Parathyroid adenoma (tissue), 2 donors: ENCODE data around the gene NR2C1.
"Not testable (repeated sequence)": the region's sequence is repeated elsewhere in the genome, so short reads cannot be mapped to it uniquely, and the experiment has no call there.

Experiments used
- H2AFZ ChIP-seq: fragments of 300-600 bp; sonication (generic); one replicate; pipeline ENCODE4 v1.7.0; 2017; ENCODE audit warnings: antibody characterized with exemption, mild to moderate bottlenecking
- H3K27ac ChIP-seq: fragments of 300-600 bp; sonication (generic); one replicate; pipeline ENCODE4 v1.7.0; 2017
- H3K27me3 ChIP-seq: fragments of 300-600 bp; sonication (generic); one replicate; pipeline ENCODE4 v1.7.0; 2017; ENCODE audit warnings: low read length; ENCODE audit not compliant: control insufficient read depth, insufficient read depth
- H3K36me3 ChIP-seq: fragments of 300-600 bp; sonication (generic); one replicate; pipeline ENCODE4 v1.7.0; 2017; ENCODE audit warnings: low read length; ENCODE audit not compliant: control insufficient read depth, insufficient read depth
- H3K4me1 ChIP-seq: fragments of 300-600 bp; sonication (generic); one replicate; pipeline ENCODE4 v1.7.0; 2017; ENCODE audit warnings: control low read depth
- H3K4me2 ChIP-seq: fragments of 300-600 bp; sonication (generic); one replicate; pipeline ENCODE4 v1.7.0; 2017; ENCODE audit warnings: low read length
- H3K4me3 ChIP-seq: fragments of 300-600 bp; sonication (generic); one replicate; pipeline ENCODE4 v1.7.0; 2017; ENCODE audit warnings: low read depth, low read length
- H3K79me2 ChIP-seq: fragments of 300-600 bp; sonication (generic); one replicate; pipeline ENCODE4 v1.7.0; 2017; ENCODE audit warnings: control low read depth
- H3K9ac ChIP-seq: fragments of 300-600 bp; sonication (generic); one replicate; pipeline ENCODE4 v1.7.0; 2017; ENCODE audit warnings: mild to moderate bottlenecking
- H3K9me3 ChIP-seq: fragments of 300-600 bp; sonication (generic); one replicate; pipeline ENCODE4 v1.7.0; 2017; ENCODE audit warnings: low read length; ENCODE audit not compliant: control insufficient read depth
- TF ChIP-seq, protein P1 (sequence below): fragments of 300-600 bp; sonication (generic); IDR thresholded peaks from one replicate; pipeline ENCODE4 v1.7.0; 2017; ENCODE audit warnings: antibody characterized with exemption, mild to moderate bottlenecking
- donor health status: primary hyperparathyroidism.

The NR2C1 gene

DNA sequence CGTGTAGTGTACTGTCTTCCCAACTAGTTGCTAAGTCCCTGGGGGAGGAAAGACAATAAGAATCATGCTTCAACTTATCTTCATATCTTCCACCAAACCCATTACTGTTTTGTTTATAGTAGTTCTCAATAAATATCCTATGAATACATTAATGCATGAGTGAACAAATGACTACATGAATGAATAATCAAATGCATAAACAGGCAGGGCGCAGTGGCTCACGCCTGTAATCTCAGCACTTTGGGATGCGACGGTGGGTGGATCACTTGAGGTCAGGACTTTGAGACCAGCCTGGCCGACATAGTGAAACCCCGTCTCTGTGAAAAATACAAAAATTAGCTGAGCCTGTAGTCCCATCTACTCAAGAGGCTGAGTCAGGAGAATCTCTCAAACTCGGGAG, 32.1 kb upstream of the NR2C1 start:
- H3K27ac ChIP-seq = no peak overlapping the region
- H3K79me2 ChIP-seq = no peaks in the 10 kb centered on the region
- no peaks in the 10 kb centered on the region for H3K4me1 ChIP-seq
- TF ChIP-seq, protein P1, sequence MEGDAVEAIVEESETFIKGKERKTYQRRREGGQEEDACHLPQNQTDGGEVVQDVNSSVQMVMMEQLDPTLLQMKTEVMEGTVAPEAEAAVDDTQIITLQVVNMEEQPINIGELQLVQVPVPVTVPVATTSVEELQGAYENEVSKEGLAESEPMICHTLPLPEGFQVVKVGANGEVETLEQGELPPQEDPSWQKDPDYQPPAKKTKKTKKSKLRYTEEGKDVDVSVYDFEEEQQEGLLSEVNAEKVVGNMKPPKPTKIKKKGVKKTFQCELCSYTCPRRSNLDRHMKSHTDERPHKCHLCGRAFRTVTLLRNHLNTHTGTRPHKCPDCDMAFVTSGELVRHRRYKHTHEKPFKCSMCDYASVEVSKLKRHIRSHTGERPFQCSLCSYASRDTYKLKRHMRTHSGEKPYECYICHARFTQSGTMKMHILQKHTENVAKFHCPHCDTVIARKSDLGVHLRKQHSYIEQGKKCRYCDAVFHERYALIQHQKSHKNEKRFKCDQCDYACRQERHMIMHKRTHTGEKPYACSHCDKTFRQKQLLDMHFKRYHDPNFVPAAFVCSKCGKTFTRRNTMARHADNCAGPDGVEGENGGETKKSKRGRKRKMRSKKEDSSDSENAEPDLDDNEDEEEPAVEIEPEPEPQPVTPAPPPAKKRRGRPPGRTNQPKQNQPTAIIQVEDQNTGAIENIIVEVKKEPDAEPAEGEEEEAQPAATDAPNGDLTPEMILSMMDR = no peak
- H3K36me3 ChIP-seq = no peaks in the 10 kb centered on the region
- H3K4me2 ChIP-seq = no peak overlapping the region
- no peaks in the 10 kb centered on the region for H3K9me3 ChIP-seq
- H3K4me3 ChIP-seq = no peak overlapping the region
- no peak overlapping the region for H2AFZ ChIP-seq
- H3K27me3 ChIP-seq = no peaks in the 10 kb centered on the region
- no peak overlapping the region for H3K9ac ChIP-seq

DNA sequence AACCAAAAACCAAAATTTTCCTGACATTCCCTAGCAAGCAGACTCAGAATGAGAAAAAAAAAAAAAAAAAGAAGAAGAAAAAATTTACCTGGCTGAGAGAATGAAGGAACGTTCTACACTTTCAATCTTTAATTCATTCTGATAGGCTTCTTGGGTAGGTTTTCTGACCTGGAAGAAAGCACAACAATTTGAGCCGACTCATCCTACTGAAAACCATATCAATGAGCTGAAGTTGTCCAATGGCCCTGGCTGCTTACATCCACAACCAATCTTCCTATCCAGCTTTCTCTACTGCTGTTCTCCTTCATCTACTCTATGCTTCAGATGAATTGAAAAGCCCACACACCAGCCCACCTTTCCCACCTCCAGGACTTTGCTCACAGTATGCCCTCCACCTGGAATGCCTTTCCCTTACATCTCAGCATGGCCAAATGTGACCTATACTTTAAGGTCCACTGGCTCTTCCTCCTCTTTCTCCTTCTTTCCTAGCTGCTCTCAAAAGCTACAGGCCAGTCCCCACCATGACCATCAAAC, 31.6 kb upstream of the NR2C1 start:
- no peak overlapping the region for H2AFZ ChIP-seq
- TF ChIP-seq, protein P1 = no peak
- H3K79me2 ChIP-seq = no peaks in the 10 kb centered on the region
- H3K27ac ChIP-seq = no peak overlapping the region
- no peak overlapping the region for H3K4me2 ChIP-seq
- no peaks in the 10 kb centered on the region for H3K36me3 ChIP-seq
- no peaks in the 10 kb centered on the region for H3K27me3 ChIP-seq
- no peaks in the 10 kb centered on the region for H3K4me1 ChIP-seq
- H3K4me3 ChIP-seq = no peak overlapping the region
- H3K9ac ChIP-seq = no peak overlapping the region
- no peaks in the 10 kb centered on the region for H3K9me3 ChIP-seq

DNA sequence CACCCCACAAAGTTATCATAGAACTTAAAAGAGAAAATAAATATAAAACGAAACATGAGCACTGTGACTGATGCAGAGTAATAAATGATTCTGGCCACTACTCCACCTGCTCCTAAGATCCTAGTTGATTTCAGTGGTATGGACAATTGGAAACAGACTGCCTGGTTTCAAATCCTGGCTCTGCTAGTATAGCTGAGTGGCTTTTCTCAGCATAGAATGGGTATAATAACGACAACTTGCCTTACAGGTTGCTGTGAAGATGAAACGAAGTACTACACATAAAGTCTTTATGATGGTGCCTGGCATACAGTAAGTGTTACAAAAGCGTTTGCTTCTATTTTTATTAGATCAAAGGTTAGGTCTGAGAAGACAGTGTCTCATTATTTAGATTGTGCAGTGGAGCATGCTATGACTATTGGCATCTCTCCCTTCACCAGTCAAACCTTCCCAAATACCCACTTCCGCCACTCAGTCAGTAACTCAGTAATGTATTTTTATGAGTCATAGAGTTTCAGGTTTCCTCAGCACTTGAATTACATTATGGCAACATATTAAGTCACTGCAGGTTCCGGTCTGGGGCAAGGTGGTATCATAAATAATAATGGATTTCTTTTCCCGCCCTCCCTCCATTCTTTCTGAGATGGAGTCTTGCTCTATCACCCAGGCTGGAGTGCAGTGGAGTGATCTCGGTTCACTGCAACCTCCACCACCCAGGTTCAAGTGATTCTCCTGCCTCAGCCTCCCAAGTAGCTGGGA, 29.7 kb upstream of the NR2C1 start:
- Histone ChIP-seq H3K9ac (no peak overlapping the region), H3K27ac (no peak overlapping the region), H3K27me3 (no peaks in the 10 kb centered on the region), H3K4me1 (no peaks in the 10 kb centered on the region), H3K9me3 (no peaks in the 10 kb centered on the region), H3K36me3 (no peaks in the 10 kb centered on the region), H2AFZ (no peak overlapping the region), H3K79me2 (no peaks in the 10 kb centered on the region), H3K4me2 (no peak overlapping the region), H3K4me3 (no peak overlapping the region)
- TF ChIP-seq, protein P1 = no peak

DNA sequence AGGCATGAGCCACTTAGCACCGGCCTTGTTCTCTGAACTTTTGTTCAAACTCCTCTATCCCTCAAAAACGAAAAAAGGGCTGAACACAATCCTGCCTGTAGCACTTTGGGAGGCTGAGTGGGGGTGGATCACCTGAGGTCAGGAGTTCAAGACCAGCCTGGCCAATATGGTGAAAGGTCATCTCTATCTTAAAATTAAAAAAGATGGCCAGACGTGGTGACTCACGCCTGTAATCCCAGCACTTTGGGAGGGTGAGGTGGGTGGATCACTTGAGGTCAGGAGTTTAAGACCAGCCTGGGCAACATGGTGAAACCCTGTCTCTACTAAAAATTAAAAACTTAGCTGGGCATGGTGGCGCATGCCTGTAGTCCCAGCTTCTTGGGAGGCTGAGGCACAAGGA, 28.5 kb upstream of the NR2C1 start:
- not testable (repeated sequence) for H3K27ac ChIP-seq, H3K36me3 ChIP-seq, H3K4me3 ChIP-seq, H3K9me3 ChIP-seq, H2AFZ ChIP-seq, H3K79me2 ChIP-seq, H3K9ac ChIP-seq, H3K27me3 ChIP-seq, H3K4me2 ChIP-seq, H3K4me1 ChIP-seq

DNA sequence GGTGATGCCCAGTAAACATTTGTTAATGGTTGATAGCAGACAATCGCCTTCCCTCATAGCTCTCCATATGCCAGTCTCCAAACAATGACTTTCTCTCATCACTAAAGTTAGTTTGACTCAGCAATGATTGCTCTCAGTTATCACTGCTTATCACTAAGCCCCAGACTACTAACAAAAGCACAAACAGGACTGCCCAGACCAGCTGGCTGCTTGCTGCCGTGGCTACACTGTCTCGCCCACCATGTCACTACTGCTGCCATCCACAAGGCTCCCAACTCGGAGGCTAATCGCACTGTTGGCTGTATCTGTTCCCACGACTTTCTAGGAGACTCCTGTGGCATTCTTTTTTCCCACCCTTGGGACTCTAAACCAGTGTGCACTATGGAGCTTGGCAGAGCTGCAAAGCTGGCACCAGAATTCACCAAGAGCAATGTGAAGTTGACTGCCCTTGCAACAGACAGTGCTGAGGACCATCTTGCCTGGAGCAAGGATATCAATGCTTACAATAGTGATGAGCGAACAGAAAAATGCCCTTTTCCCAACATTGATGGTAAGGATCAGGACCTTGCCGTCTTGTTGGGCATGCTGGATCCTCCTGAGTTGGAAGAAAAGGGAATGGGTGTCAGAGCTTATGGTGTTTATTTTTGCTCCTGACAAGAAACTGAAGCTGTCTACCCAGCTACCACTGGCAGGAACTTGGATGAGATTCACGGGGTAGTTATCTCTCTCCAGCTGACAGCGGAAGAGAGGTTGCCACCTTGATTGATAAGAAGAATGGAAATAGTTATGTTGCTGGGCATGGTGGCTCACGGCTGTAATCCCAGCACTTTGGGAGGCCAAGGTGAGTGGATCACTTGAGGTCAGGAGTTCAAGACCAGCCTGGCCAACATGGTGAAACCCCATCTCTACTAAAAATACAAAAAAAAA, 27.1 kb upstream of the NR2C1 start:
- Histone ChIP-seq H3K9me3 (no peaks in the 10 kb centered on the region), H3K4me3 (no peak overlapping the region), H2AFZ (no peak overlapping the region), H3K36me3 (no peaks in the 10 kb centered on the region), H3K4me1 (no peaks in the 10 kb centered on the region), H3K4me2 (no peak overlapping the region), H3K9ac (no peak overlapping the region), H3K27ac (no peak overlapping the region), H3K79me2 (no peaks in the 10 kb centered on the region), H3K27me3 (no peaks in the 10 kb centered on the region)
- TF ChIP-seq, protein P1 = no peak
